Pericardium fibroblast (primary cell): ENCODE measurements around the gene FAM236C. TPM values are rescaled to one million over a fixed set of nuclear protein-coding genes. Genes with fewer than 3 reads are reported as not detected.

Source experiments
- total RNA-seq: library from RNA; depleted of rRNA; stranded (reverse); fragments of >200 nt; gene quantifications from 2 replicates; pipeline ENCODE4 v1.2.3, GENCODE V29; 2015

Gene FAM236C
- not detected in 2 replicates for total RNA-seq

DNA sequence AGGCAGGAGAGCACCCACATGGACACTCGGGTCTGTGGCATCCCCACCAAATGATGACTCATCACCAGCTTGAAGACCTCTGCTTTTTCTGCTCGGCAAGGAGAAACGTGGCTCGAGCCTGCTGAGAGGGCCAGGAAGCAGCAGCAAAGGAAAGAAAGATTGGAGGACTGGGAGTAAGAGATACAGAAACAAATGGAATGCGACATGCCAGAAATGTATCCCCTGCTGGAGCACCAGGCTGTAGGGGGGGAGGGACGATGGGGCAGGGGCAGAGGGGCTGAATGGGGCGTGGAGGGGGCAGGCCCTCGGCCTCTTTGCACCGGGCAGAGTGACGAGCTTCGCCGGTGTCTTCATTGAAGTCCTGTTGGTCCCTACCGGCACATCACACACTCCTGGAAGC, at the start of gene FAM236C:
FAM236C (plus strand) TSS at position 301 of the 400 bp plus-strand sequence. CDS start 100 bp downstream, outside the sequence.

DNA sequence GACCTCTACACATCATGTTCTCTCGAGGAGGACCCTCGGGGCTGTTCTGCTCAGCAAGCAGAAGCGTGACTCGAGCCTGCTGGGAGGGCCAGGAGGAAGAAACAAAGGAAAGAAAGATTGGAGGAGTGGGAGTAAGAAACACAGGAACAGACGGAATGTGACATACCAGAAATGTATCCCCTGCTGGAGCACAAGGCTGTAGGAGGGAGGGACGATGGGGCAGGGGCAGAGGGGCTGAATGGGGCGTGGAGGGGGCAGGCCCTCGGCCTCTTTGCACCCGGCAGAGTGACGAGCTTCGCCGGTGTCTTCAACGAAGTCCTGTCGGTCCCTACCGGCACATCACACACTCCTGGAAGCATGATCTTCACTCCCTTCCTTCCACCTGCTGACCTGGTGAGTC, 25.5 kb downstream of the FAM236C start, which contains the start of gene FAM236A:
FAM236A (plus strand) TSS at position 301 of the 400 bp plus-strand sequence; CDS start at position 358, 57 bp downstream.

DNA sequence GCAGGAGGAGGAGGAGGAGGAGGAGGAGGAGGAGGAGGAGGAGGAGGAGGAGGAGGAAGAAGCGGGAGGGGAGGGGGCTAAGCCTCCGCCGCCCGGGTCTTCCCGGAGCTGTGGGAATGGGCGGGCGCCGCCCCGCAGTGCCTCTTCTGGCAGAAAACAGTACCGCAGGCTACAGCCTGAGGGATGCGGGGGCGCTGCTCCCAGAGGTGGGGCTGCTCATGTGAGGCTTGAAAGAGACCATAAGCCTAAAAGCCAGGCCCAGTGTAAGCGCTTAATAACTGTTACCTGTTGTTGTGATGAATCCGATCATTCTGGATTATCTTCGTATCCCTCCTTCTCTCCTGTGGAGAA, 31.4 kb downstream of the FAM236C start, which contains the start of gene DMRTC1:
DMRTC1 (minus strand) TSS at position 19 of the 351 bp plus-strand sequence. CDS start 68,143 bp downstream, outside the sequence.

Other genes with a start within 250 kb of the FAM236C start
- gene PHKA1, start 198.3 kb upstream of the FAM236C start, total RNA-seq = 3.4 and 4.3 TPM in 2 replicates
- not detected in 2 replicates for gene DMRTC1B, start 135.7 kb upstream of the FAM236C start, total RNA-seq
- not detected in 2 replicates for gene FAM236B, start 130.0 kb upstream of the FAM236C start, total RNA-seq
- gene FAM236D, start 104.4 kb upstream of the FAM236C start, total RNA-seq = not detected in 2 replicates
- not detected in 2 replicates for gene FAM236A, start 25.6 kb downstream of the FAM236C start, total RNA-seq
- not detected in 2 replicates for gene DMRTC1, start 31.2 kb downstream of the FAM236C start, total RNA-seq
- gene PABPC1L2B, start 90.3 kb downstream of the FAM236C start, total RNA-seq = not detected in 2 replicates
- gene PABPC1L2A, start 166.9 kb downstream of the FAM236C start, total RNA-seq = not detected in 2 replicates